ENCODE measurements around the gene HCN1.
A peak's percentile ranks its signal among the peaks of the same experiment; 100 is the strongest.

The HCN1 gene

GRCh38 chr5:45694971-45695803 is 993 bp downstream of the HCN1 start:
- H3K4me3 ChIP-seq (replicated peaks; ENCODE audit: low read depth, low read length), result no peak overlapping the region
- TF ChIP-seq, protein P1, sequence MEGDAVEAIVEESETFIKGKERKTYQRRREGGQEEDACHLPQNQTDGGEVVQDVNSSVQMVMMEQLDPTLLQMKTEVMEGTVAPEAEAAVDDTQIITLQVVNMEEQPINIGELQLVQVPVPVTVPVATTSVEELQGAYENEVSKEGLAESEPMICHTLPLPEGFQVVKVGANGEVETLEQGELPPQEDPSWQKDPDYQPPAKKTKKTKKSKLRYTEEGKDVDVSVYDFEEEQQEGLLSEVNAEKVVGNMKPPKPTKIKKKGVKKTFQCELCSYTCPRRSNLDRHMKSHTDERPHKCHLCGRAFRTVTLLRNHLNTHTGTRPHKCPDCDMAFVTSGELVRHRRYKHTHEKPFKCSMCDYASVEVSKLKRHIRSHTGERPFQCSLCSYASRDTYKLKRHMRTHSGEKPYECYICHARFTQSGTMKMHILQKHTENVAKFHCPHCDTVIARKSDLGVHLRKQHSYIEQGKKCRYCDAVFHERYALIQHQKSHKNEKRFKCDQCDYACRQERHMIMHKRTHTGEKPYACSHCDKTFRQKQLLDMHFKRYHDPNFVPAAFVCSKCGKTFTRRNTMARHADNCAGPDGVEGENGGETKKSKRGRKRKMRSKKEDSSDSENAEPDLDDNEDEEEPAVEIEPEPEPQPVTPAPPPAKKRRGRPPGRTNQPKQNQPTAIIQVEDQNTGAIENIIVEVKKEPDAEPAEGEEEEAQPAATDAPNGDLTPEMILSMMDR (IDR thresholded peaks at IDR 0.05; ENCODE audit: low read length, missing control alignments), result no peak

DNA sequence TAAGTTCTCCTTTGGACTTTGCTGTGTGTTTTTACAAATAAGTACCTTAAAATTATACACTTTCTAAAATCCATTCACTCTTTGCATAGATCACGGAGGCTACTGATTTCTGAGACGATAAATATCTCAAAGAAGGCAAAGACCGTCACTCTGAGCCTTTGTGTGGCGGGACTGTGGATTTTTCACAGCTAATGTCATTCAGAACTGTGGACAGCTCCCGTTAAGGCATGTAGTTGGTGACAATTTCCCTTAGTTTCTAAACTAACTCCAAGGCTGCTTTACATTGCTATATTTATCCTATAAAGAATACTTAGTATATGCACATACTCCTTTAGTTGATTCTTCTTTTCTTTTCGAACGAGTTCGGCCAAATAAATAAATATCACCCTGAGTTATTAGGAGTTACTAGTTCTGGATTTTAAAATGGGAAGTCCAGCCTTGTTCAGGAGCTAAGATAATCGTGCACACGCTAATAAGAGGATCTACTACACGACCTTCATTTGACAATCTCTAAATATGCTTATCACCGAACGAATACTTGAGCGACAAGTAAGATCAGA is 1.8 kb downstream of the HCN1 start:
- DNase-seq (ENCODE audit: low read depth), result peak; percentile 8
- H3K4me3 ChIP-seq (replicated peaks; ENCODE audit: low read depth, low read length), result no peak overlapping the region
- TF ChIP-seq, protein P1 (IDR thresholded peaks at IDR 0.05; ENCODE audit: low read length, missing control alignments), result no peak

More at GRCh38 chr5:45694971-45695803, 993 bp downstream of the HCN1 start:
- no peak for DNase-seq (ENCODE audit: low read depth)

DNA sequence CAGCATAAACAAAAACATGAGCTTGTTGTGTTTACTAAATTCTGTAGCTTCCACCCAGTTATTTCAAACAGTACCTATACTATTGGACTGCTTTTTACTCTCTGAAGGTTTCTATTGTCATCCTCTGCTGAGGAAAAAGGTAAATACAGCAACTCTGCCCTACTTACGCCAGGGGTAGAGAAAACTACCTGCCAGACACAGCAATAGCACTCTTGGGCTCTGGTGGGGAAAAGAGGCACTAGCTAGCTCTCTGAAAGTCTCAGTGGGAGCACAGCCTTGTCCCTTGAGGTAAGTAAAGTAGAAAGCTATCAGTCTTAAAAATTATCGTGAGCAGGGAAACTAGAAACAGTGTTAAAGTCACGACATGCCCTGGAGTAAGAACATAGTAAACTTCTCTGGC is 3.7 kb downstream of the HCN1 start:
- TF ChIP-seq, protein P1 (IDR thresholded peaks at IDR 0.05; ENCODE audit: low read length, missing control alignments), result no peak
- DNase-seq (ENCODE audit: low read depth), result no peak
- no peak overlapping the region for H3K4me3 ChIP-seq (replicated peaks; ENCODE audit: low read depth, low read length)

GRCh38 chr5:45691656-45692055 is 4.5 kb downstream of the HCN1 start:
- TF ChIP-seq, protein P1 (IDR thresholded peaks at IDR 0.05; ENCODE audit: low read length, missing control alignments), result no peak
- H3K4me3 ChIP-seq (replicated peaks; ENCODE audit: low read depth, low read length), result no peak overlapping the region

GRCh38 chr5:45687701-45688100 is 8.5 kb downstream of the HCN1 start:
- no peak for DNase-seq (ENCODE audit: low read depth)
- no peak overlapping the region for H3K4me3 ChIP-seq (replicated peaks; ENCODE audit: low read depth, low read length)
- TF ChIP-seq, protein P1 (IDR thresholded peaks at IDR 0.05; ENCODE audit: low read length, missing control alignments), result no peak

More at GRCh38 chr5:45691656-45692055, 4.5 kb downstream of the HCN1 start:
- no peak for DNase-seq (ENCODE audit: low read depth)

- no peak for DNase-seq (ENCODE audit: low read depth)
- H3K4me3 ChIP-seq (replicated peaks; ENCODE audit: low read depth, low read length), result no peak overlapping the region
- TF ChIP-seq, protein P1 (IDR thresholded peaks at IDR 0.05; ENCODE audit: low read length, missing control alignments), result no peak
Observed at GRCh38 chr5:45686620-45687019, 9.6 kb downstream of the HCN1 start.
